H1 (cell line): ENCODE results near the gene AMBN.

Experiments used
- HDAC2 ChIP-seq, 2 experiments: fragments of 300-600 bp in 1 of 2; sonication (generic) in 1 of 2; IDR thresholded peaks; 2 replicates each; pipeline ENCODE4 v1.6.1; 2011 to 2012; ENCODE audit warnings: low read depth in 2 of 2, low read length in 2 of 2, mild to moderate bottlenecking in 2 of 2, moderate library complexity in 2 of 2, borderline replicate concordance in 1 of 2, inconsistent platforms in 1 of 2
- POLR2A ChIP-seq, 2 experiments: IDR thresholded peaks; 1 replicate in 1 of 2; 2 replicates in 1 of 2; pipeline ENCODE4 v1.6.1; 2011; ENCODE audit warnings: low read depth in 2 of 2, low read length in 2 of 2, mild to moderate bottlenecking in 2 of 2; ENCODE audit errors: control extremely low read depth in 1 of 2
- POLR2AphosphoS5 ChIP-seq: IDR thresholded peaks from 2 replicates; pipeline ENCODE4 v1.6.1; 2011; ENCODE audit warnings: low read depth, low read length
- SIX5 ChIP-seq: IDR thresholded peaks from 2 replicates; pipeline ENCODE4 v1.6.1; 2011; ENCODE audit warnings: mild to moderate bottlenecking, low read depth, low read length
- TAF7 ChIP-seq: optimal IDR thresholded peaks from 2 replicates; pipeline ENCODE3; 2011; ENCODE audit warnings: low read depth, mild to moderate bottlenecking, inconsistent platforms, low read length, moderate library complexity, borderline replicate concordance
- TEAD4 ChIP-seq: IDR thresholded peaks from 2 replicates; pipeline ENCODE4 v1.6.1; 2012; ENCODE audit warnings: low read depth, low read length, inconsistent platforms, mixed read lengths

DNA sequence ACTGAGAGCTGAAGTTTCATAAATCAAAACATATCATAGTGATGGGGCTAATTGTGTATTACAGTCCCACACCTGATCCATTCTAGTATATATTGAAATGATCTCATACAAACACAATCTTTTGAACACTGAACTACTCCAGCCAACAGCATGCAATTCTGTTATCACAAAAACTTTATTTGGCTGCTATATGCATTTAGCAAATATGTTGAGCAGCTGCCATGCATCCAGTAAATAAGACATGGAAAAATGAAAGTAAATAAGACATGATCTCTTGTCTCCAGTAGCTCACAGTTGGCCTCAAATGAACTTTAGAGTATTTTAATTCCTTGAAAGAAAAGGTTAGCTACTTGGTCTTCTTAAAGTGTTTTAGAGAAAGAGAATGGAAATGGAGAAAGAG lies 2.1 kb downstream of the AMBN start:
- TF ChIP-seq POLR2A (IDR thresholded peaks at IDR 0.05; ENCODE audit: control extremely low read depth in 1 of 2, low read depth in 2 of 2, low read length in 2 of 2) (no peak), SIX5 (no peak), TAF7 (no peak), HDAC2 (IDR thresholded peaks at IDR 0.05; ENCODE audit: borderline replicate concordance in 1 of 2, low read depth in 2 of 2, low read length in 2 of 2) (no peak), POLR2AphosphoS5 (no peak), TEAD4 (no peak)
